AG04449 (cell line): Measurements from ENCODE around the gene NOS1AP.
"Not testable (repeated sequence)": the region's sequence is repeated elsewhere in the genome, so short reads cannot be mapped to it uniquely, and the experiment has no call there.

ENCODE experiments used
- CTCF ChIA-PET: fragments of 350-600 bp; formaldehyde crosslinking; extraction: SDS; loops from one replicate; lab custom pipeline; 2021; ENCODE audit warnings: antibody characterized with exemption; lab: Yijun Ruan, JAX
- POLR2A ChIA-PET: fragments of 400-600, 350-600 bp; formaldehyde crosslinking; extraction: SDS; loops from one replicate; lab custom pipeline; 2020; ENCODE audit warnings: antibody characterized with exemption, inconsistent platforms; lab: Yijun Ruan, JAX
- DNase-seq: peaks from one replicate; pipeline ENCODE4 v3.0.0-alpha.2; 2010; ENCODE audit warnings: low read depth, low spot score
- H3K4me3 ChIP-seq: 2 replicates; pipeline ENCODE4 v1.5.1; 2011; ENCODE audit warnings: low read depth, mild to moderate bottlenecking, control low read depth, low read length
- TF ChIP-seq, protein P1 (sequence below): IDR thresholded peaks from one replicate; pipeline ENCODE4 v1.5.1; 2011; ENCODE audit warnings: mild to moderate bottlenecking, moderate library complexity, low read length, control low read depth, inconsistent platforms; ENCODE audit not compliant: insufficient read depth; ENCODE audit errors: missing control alignments

The NOS1AP gene

DNA sequence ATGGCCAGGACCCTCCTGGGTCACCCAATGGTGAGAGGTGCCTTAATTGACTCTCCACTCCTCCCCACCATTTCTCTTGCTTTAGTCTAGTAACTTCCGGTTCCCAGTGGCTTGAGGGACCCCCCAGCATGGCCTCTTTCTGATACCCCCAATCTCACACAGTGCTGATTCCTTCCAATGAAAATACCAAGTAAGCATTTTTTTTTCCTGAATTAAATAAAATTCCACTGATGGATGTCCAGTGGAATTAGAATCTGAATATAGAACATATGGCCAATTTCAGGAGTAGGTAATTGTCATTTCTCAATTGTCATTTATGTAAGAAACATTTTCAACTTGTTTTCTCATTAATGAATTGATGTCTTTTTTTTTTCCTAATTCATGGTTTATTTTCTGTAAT is 9.5 kb downstream of the NOS1AP start:
- ChIA-PET CTCF (no interaction called here), POLR2A (no interaction called here)
- TF ChIP-seq, protein P1, sequence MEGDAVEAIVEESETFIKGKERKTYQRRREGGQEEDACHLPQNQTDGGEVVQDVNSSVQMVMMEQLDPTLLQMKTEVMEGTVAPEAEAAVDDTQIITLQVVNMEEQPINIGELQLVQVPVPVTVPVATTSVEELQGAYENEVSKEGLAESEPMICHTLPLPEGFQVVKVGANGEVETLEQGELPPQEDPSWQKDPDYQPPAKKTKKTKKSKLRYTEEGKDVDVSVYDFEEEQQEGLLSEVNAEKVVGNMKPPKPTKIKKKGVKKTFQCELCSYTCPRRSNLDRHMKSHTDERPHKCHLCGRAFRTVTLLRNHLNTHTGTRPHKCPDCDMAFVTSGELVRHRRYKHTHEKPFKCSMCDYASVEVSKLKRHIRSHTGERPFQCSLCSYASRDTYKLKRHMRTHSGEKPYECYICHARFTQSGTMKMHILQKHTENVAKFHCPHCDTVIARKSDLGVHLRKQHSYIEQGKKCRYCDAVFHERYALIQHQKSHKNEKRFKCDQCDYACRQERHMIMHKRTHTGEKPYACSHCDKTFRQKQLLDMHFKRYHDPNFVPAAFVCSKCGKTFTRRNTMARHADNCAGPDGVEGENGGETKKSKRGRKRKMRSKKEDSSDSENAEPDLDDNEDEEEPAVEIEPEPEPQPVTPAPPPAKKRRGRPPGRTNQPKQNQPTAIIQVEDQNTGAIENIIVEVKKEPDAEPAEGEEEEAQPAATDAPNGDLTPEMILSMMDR, result no peak
- DNase-seq, result no peak
- no peak overlapping the region for H3K4me3 ChIP-seq

DNA sequence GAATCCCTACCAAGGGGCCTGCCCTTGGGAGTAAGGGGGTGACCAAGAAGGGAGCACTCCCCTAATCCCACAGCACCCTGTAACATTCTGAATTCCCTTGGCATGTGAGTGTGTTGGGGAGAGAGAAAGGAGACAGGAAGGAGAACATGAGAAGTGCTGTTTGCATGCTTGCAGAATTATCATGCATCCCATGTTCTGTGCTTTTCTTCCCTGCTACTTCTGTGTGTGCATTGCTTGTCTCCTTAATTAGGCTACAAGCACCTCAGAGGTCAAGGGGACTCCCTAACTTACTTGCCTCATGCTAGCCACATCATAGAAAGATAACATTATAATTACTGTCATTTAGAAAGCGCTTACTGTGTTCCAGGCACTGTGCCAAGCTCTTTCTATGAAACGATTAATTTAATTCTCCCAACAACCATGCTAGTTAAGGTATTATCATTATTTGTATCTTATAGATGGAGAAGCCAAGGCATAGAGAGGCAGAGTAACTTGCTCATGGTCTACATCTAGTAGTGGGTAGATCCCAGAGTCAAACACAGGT is 11.1 kb downstream of the NOS1AP start:
- no peak for DNase-seq
- no peak overlapping the region for H3K4me3 ChIP-seq
- CTCF ChIA-PET, result interaction anchor here (1.0 kb wide), 1 partner anchor 10 kb away, joined by 3 read pairs; no protein-coding TSS in a partner anchor
- POLR2A ChIA-PET, result no interaction called here
- TF ChIP-seq, protein P1, result no peak

DNA sequence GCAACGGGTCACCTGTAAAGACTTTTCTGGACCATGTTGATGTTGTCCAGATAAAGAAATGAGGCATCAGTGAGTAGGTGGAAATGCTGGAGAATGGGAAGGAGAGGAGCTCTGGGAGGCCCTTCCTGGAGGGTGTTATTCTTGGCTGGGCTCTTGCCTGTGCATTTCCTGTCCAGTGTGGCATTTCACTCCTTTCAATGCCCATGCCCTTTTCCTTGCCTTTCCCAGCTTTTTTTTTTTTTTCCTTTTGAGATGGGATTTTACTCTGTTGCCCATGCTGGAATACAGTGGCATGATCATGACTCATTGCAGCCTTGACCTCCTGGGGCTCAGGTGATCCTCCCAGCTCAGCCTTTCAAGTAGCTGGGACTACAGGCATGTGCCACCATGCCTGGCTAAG is 11.8 kb downstream of the NOS1AP start:
- CTCF ChIA-PET, result no interaction called here

DNA sequence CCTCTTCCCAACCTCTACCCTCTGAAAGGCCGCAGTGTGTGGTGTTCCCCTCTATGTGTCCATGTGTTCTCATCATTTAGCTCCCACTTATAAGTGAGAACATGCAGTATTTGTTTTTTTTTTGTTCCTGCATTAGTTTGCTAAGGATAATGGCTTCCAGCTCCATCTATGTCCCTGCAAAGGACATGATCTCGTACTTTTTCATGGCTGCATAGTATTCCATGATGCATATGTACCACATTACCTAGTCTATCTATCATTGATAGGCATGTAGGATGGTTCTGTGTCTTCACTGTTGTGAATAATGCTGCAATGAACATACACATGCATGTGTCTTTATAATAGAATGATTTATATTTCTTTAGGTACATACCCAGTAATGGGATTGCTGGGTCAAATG is 12.6 kb downstream of the NOS1AP start:
- CTCF ChIA-PET, H3K4me3 ChIP-seq, POLR2A ChIA-PET, DNase-seq: not testable (repeated sequence)

More for the DNA sequence above, 11.8 kb downstream of the NOS1AP start:
- TF ChIP-seq, protein P1, result no peak
- no peak overlapping the region for H3K4me3 ChIP-seq
- POLR2A ChIA-PET, result no interaction called here
- no peak for DNase-seq

DNA sequence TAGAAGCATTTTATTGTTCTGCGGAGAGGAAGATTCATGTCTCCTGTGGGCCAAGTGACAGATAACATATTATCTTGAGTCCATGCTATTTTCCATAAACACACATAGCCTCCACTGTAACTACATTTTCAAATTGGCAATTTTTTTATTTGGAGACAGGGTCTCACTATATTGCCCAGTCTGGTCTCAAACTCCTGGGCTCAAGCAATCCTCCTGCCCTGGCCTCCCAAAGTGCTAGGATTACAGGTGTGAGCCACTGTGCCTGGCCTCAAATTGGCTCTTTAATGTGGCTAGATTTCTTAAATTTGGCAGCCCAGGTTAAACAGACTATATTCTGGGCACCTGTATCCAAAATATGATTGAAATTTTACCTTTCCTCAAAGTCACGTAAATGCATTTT is 13.8 kb downstream of the NOS1AP start:
- no peak for DNase-seq
- CTCF ChIA-PET, result no interaction called here
- POLR2A ChIA-PET, result no interaction called here
- TF ChIP-seq, protein P1, result no peak
- no peak overlapping the region for H3K4me3 ChIP-seq

DNA sequence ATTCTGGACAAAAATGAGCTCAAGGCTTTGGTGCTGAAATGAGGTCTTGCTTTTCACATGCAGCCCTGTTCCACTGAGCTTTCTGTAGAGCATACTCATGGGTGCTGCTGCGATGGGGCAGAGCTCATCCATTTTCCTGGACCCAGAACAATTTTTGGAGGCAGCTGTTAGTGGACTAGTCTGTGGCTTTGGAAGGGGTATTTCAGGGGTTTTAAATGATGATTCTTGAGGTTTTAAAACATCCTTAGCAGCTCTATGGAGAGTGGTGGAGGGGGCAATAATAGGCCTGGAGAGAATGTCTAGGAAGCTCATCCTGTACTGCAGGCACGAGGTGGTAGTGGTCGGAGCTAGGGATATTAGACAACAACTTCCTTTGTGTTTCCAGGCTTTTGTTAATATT is 16.5 kb downstream of the NOS1AP start:
- DNase-seq, result no peak
- ChIA-PET POLR2A (no interaction called here), CTCF (no interaction called here)
- TF ChIP-seq, protein P1, result no peak
- H3K4me3 ChIP-seq, result no peak overlapping the region

DNA sequence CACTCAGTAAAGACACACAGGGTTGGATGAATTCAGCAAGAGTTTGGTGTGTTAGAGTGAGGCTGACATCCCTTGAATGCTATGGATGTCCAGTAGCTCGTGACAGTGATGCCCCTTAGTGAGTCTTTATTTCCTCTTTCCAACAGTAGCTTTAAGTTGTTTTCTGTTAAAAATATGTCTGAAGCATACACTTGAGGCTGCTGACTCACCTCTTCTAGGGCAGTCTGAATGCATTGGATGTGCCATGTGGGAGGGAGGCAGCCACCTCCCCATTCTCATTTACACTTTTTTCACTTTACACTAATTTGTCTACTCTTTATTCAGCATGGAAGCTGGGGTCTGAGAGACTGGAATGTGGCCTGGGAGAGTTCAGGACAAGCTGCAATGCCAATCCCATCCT is 17.6 kb downstream of the NOS1AP start:
- TF ChIP-seq, protein P1, result no peak
- ChIA-PET CTCF (interaction anchor here (0.9 kb wide), 1 partner anchor 31 kb away, joined by 3 read pairs; no protein-coding TSS in a partner anchor), POLR2A (no interaction called here)
- H3K4me3 ChIP-seq, result no peak overlapping the region
- DNase-seq, result no peak
